ENCODE results near the gene MTR. TPM values are rescaled to one million over a fixed set of nuclear protein-coding genes. Genes with fewer than 3 reads are reported as not detected.

MTR gene
- total RNA-seq, 1 experiment from 2014 or later: 14.2 TPM

GRCh38 chr1:236774926-236775325 lies 20.2 kb upstream of the MTR start:
- H3K9me3 ChIP-seq (ENCODE audit: low read length): no peaks in the 10 kb centered on the region
- H3F3A ChIP-seq (ENCODE audit: low read length, unreplicated experiment): no peaks in the 10 kb centered on the region
- H4K20me1 ChIP-seq (ENCODE audit: low read length): no peaks in the 10 kb centered on the region
- peaks cover 16% of the 10 kb centered on the region for H3K27me3 ChIP-seq (ENCODE audit: low read length)
- no TSS peak for BruUV-seq (replicated peaks)
- H3K9ac ChIP-seq (ENCODE audit: low read length): no peak overlapping the region
- H3K4me1 ChIP-seq (ENCODE audit: insufficient read depth, low read length): no peaks in the 10 kb centered on the region
- H3K27ac ChIP-seq (ENCODE audit: low read length): no peak overlapping the region
- ATAC-seq (peak; percentile 43; the same call in 1 of the 2 replicates), DNase-seq (peak; percentile 26)
- ChIA-PET POLR2A (ENCODE audit: unreplicated experiment) (no interaction called here), CTCF (no interaction called here)
- no peaks in the 10 kb centered on the region for H3K9me2 ChIP-seq (replicated peaks; ENCODE audit: low read length)
- H3K79me2 ChIP-seq (ENCODE audit: low read length): no peaks in the 10 kb centered on the region
- intact Hi-C loops (cut with micrococcal nuclease): loop anchor here (10.0 kb wide), 1 partner anchor 160 kb away; no protein-coding TSS in a partner anchor
- no peak overlapping the region for H2AFZ ChIP-seq (ENCODE audit: low read length)
- H3K4me2 ChIP-seq (ENCODE audit: low read length): no peak overlapping the region
- no peak for TF ChIP-seq EZH2 (IDR thresholded peaks at IDR 0.05; ENCODE audit: low read length, unreplicated experiment)
- no peak for TF ChIP-seq EZH2phosphoT487 (IDR thresholded peaks at IDR 0.05; ENCODE audit: borderline replicate concordance, low read length)
- TF ChIP-seq, protein P1, sequence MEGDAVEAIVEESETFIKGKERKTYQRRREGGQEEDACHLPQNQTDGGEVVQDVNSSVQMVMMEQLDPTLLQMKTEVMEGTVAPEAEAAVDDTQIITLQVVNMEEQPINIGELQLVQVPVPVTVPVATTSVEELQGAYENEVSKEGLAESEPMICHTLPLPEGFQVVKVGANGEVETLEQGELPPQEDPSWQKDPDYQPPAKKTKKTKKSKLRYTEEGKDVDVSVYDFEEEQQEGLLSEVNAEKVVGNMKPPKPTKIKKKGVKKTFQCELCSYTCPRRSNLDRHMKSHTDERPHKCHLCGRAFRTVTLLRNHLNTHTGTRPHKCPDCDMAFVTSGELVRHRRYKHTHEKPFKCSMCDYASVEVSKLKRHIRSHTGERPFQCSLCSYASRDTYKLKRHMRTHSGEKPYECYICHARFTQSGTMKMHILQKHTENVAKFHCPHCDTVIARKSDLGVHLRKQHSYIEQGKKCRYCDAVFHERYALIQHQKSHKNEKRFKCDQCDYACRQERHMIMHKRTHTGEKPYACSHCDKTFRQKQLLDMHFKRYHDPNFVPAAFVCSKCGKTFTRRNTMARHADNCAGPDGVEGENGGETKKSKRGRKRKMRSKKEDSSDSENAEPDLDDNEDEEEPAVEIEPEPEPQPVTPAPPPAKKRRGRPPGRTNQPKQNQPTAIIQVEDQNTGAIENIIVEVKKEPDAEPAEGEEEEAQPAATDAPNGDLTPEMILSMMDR (conservative IDR thresholded peaks at IDR 0.05; ENCODE audit: low read depth, low read length): peak; percentile 44; the same call in 1 of the 2 replicates
- H3K4me3 ChIP-seq (ENCODE audit: low read length): no peak overlapping the region
- H3K36me3 ChIP-seq (ENCODE audit: low read depth, low read length): no peaks in the 10 kb centered on the region

DNA sequence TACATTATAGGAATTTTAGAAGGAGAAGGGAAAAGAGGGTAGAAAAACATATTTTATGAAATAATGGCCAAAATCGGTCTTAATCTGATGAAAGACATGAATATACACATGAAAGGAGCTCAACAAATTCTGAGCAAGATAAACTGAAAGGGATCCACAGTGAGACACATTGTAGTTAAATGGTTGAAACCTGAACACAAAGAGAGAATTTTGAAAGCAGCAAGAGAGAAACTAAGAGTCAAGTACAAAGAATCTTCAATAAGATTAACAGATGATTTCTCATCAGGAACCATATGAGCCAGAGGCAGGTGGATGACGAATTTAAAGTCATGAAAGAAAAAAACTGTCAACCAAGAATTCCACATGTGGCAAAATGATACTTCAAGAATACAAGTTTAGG lies 15.8 kb upstream of the MTR start:
- Histone ChIP-seq H3K9ac (ENCODE audit: low read length) (no peak overlapping the region), H3K36me3 (ENCODE audit: low read depth, low read length) (no peaks in the 10 kb centered on the region), H4K20me1 (ENCODE audit: low read length) (no peaks in the 10 kb centered on the region), H3K79me2 (ENCODE audit: low read length) (no peaks in the 10 kb centered on the region), H3F3A (ENCODE audit: low read length, unreplicated experiment) (no peaks in the 10 kb centered on the region), H3K27me3 (ENCODE audit: low read length) (peaks cover 5% of the 10 kb centered on the region; the same call in 1 of the 2 replicates), H3K4me1 (ENCODE audit: insufficient read depth, low read length) (no peaks in the 10 kb centered on the region), H3K9me2 (replicated peaks; ENCODE audit: low read length) (no peaks in the 10 kb centered on the region), H3K4me2 (ENCODE audit: low read length) (no peak overlapping the region), H3K4me3 (ENCODE audit: low read length) (no peak overlapping the region), H3K9me3 (ENCODE audit: low read length) (no peaks in the 10 kb centered on the region), H2AFZ (ENCODE audit: low read length) (no peak overlapping the region), H3K27ac (ENCODE audit: low read length) (no peak overlapping the region)
- ChIA-PET POLR2A (ENCODE audit: unreplicated experiment) (no interaction called here), CTCF (no interaction called here)
- intact Hi-C loops (cut with micrococcal nuclease): loop anchor here (10.0 kb wide), 1 partner anchor 165 kb away; no protein-coding TSS in a partner anchor
- no peak for DNase-seq
- no TSS peak for BruUV-seq (replicated peaks)
- no peak for ATAC-seq
- TF ChIP-seq EZH2 (IDR thresholded peaks at IDR 0.05; ENCODE audit: low read length, unreplicated experiment) (no peak), EZH2phosphoT487 (IDR thresholded peaks at IDR 0.05; ENCODE audit: borderline replicate concordance, low read length) (no peak)
- TF ChIP-seq, protein P1 (conservative IDR thresholded peaks at IDR 0.05; ENCODE audit: low read depth, low read length): no peak

GRCh38 chr1:236785477-236785876 lies 9.6 kb upstream of the MTR start:
- Histone ChIP-seq H3K27ac (ENCODE audit: low read length) (no peak overlapping the region), H2AFZ (ENCODE audit: low read length) (no peak overlapping the region), H3K4me3 (ENCODE audit: low read length) (no peak overlapping the region), H3K9ac (ENCODE audit: low read length) (no peak overlapping the region), H3K9me2 (replicated peaks; ENCODE audit: low read length) (no peaks in the 10 kb centered on the region), H3K36me3 (ENCODE audit: low read depth, low read length) (no peaks in the 10 kb centered on the region), H3K4me2 (ENCODE audit: low read length) (no peak overlapping the region), H3K79me2 (ENCODE audit: low read length) (no peaks in the 10 kb centered on the region), H3K9me3 (ENCODE audit: low read length) (no peaks in the 10 kb centered on the region), H4K20me1 (ENCODE audit: low read length) (no peaks in the 10 kb centered on the region), H3K27me3 (ENCODE audit: low read length) (no peaks in the 10 kb centered on the region; the same call in 1 of the 2 replicates), H3K4me1 (ENCODE audit: insufficient read depth, low read length) (no peaks in the 10 kb centered on the region), H3F3A (ENCODE audit: low read length, unreplicated experiment) (no peaks in the 10 kb centered on the region)
- DNase-seq (no peak), ATAC-seq (no peak)
- TF ChIP-seq, protein P1 (conservative IDR thresholded peaks at IDR 0.05; ENCODE audit: low read depth, low read length): no peak
- TF ChIP-seq EZH2 (IDR thresholded peaks at IDR 0.05; ENCODE audit: low read length, unreplicated experiment): no peak
- no peak for TF ChIP-seq EZH2phosphoT487 (IDR thresholded peaks at IDR 0.05; ENCODE audit: borderline replicate concordance, low read length)
- intact Hi-C loops (cut with micrococcal nuclease): no loop called here
- no TSS peak for BruUV-seq (replicated peaks)
- POLR2A ChIA-PET (ENCODE audit: unreplicated experiment): no interaction called here
- CTCF ChIA-PET: no interaction called here
